Heart left ventricle (tissue), 13 donors: ENCODE results near the gene KCNQ1.

Experiments used
- CTCF ChIP-seq, 12 donors: fragments of 200-600 bp; sonication (generic) in 4 of 12; IDR thresholded peaks; one replicate each; pipeline versions ENCODE4 v1.5.0 to v1.8.0; 2018 to 2022; ENCODE audit warnings: antibody characterized with exemption in 12 of 12, mild to moderate bottlenecking in 5 of 12
- POLR2A ChIP-seq, 2 donors: fragments of 450-650 bp; IDR thresholded peaks; one replicate each; pipeline ENCODE4 v1.6.1; 2017; ENCODE audit warnings: antibody characterized with exemption in 2 of 2, mild to moderate bottlenecking in 2 of 2, moderate library complexity in 2 of 2
- donor health status: ischemic (EF 13 %, LVEDD 7.1; RV severe dilation, severe dysfunction).
- donor health status: DM: no; HTN: yes; CAD: no.
- donor health status: DM: no; HTN: no; CAD: no.
- donor health status: ischemic (EF 25% LVEDD 6.9; RV normal size, moderate dysfunction).
- donor health status: ischemic (EF 25% LVEDD 5.7; RV mildly dilated, moderate dysfunction).
- donor health status: ischemic (EF 35%, LVEDD 5.7; RV mildly dilated, moderate dysfunction).
- donor health status: nonischemic (EF 11% LVEDD 7.7; RV severe dilation, severe dysfunction).
- donor health status: DM: yes; HTN: yes; CAD: no.
- donor health status: PGD.
- donor health status: ischemic (EF 29% LVEDD 5.4; RV normal size, mild dysfunction).
- donor health status: nonischemic (EF 23%, LVEDD 6.1; RV moderate dilation, normal function).

- TF ChIP-seq CTCF (IDR thresholded peaks at IDR 0.05), result no peak
- TF ChIP-seq POLR2A (IDR thresholded peaks at IDR 0.05), result no peak
Measured at GRCh38 chr11:2794968-2795322, 350.1 kb downstream of the KCNQ1 start.
